ENCODE data around the gene OR10P1.

GRCh38 chr12:55657212-55657611 lies 20.5 kb downstream of the OR10P1 start:
- TF ChIP-seq MXI1 (IDR thresholded peaks at IDR 0.05; ENCODE audit: borderline replicate concordance, low read depth, low read length) = no peak
- no peak for TF ChIP-seq CTCF (conservative IDR thresholded peaks at IDR 0.05; ENCODE audit: low read depth, low read length)
- TF ChIP-seq SMC3 (IDR thresholded peaks at IDR 0.05; ENCODE audit: low read depth, low read length) = no peak
- TF ChIP-seq USF2 (IDR thresholded peaks at IDR 0.05; ENCODE audit: low read depth, low read length) = no peak
- TF ChIP-seq POLR2A (IDR thresholded peaks at IDR 0.05; ENCODE audit: low read depth, low read length) = no peak
- no peak for TF ChIP-seq CEBPB (IDR thresholded peaks at IDR 0.05; ENCODE audit: low read depth, low read length)
- TF ChIP-seq RAD21 (IDR thresholded peaks at IDR 0.05; ENCODE audit: low read length) = no peak
- no peak for TF ChIP-seq BHLHE40 (IDR thresholded peaks at IDR 0.05; ENCODE audit: low read depth, low read length)
- TF ChIP-seq MAFK (IDR thresholded peaks at IDR 0.05; ENCODE audit: low read depth, low read length) = no peak
